GM20000 (cell line): ENCODE data around the gene PLCH1.

Source experiments
- DNase-seq: peaks from one replicate; pipeline ENCODE4 v3.0.0; 2012; ENCODE audit warnings: low spot score
- CTCF ChIP-seq: IDR thresholded peaks from 2 replicates; pipeline ENCODE4 v1.5.1; 2012; ENCODE audit warnings: mild to moderate bottlenecking, control low read depth; ENCODE audit errors: extremely low read depth, missing control alignments

PLCH1 gene

GRCh38 chr3:155744626-155745324, at the start of gene PLCH1:
Gene PLCH1, minus strand, starts transcription at chr3:155745071. Its CDS starts 40,847 bp downstream, at chr3:155704224.
- no peak for TF ChIP-seq CTCF
- DNase-seq, result peak; percentile 67

- no peak for TF ChIP-seq CTCF
- no peak for DNase-seq
Measured at GRCh38 chr3:155792532-155792931, 47.7 kb upstream of the PLCH1 start.

GRCh38 chr3:155791190-155791589, 46.3 kb upstream of the PLCH1 start:
- DNase-seq, result no peak
- no peak for TF ChIP-seq CTCF

- no peak for DNase-seq
- no peak for TF ChIP-seq CTCF
Measured at GRCh38 chr3:155790272-155790925, 45.5 kb upstream of the PLCH1 start.

GRCh38 chr3:155785662-155786295, 40.9 kb upstream of the PLCH1 start:
- no peak for TF ChIP-seq CTCF
- no peak for DNase-seq

GRCh38 chr3:155782390-155782953, 37.6 kb upstream of the PLCH1 start:
- DNase-seq, result no peak
- no peak for TF ChIP-seq CTCF

GRCh38 chr3:155780291-155780690, 35.4 kb upstream of the PLCH1 start:
- TF ChIP-seq CTCF, result no peak
- DNase-seq, result no peak
